GM18870 (cell line): ENCODE measurements around the gene PRDM11.
"Not testable (repeated sequence)": the region's sequence is repeated elsewhere in the genome, so short reads cannot be mapped to it uniquely, and the experiment has no call there.

Experiments used
- ATAC-seq: cut with Tn5 transposase; IDR thresholded peaks from one replicate; pipeline ENCODE4 v1.9.1; 2021; ENCODE audit warnings: moderate library complexity; ENCODE audit not compliant: unreplicated experiment

PRDM11 gene

GRCh38 chr11:45146072-45147016, at the start of gene PRDM11:
Gene PRDM11 (plus strand): TSS chr11:45146639. CDS start chr11:45181767, 35,128 bp downstream.
- peak; percentile 16 for ATAC-seq

GRCh38 chr11:45097721-45098493, 48.5 kb upstream of the PRDM11 start:
- no peak for ATAC-seq

- no peak for ATAC-seq
These were observed 47.5 kb upstream of the PRDM11 start for GRCh38 chr11:45098929-45099328.

- ATAC-seq, result no peak
These were observed 46.1 kb upstream of the PRDM11 start for GRCh38 chr11:45100339-45100738.

GRCh38 chr11:45102361-45102809, 44.1 kb upstream of the PRDM11 start:
- no peak for ATAC-seq

GRCh38 chr11:45102810-45103621, 43.4 kb upstream of the PRDM11 start:
- peak; percentile 68 for ATAC-seq

- ATAC-seq, result no peak
These were observed 42.2 kb upstream of the PRDM11 start for GRCh38 chr11:45104006-45104789.

- no peak for ATAC-seq
These were observed 41.7 kb upstream of the PRDM11 start for GRCh38 chr11:45104790-45105084.

GRCh38 chr11:45105233-45105983, 41.0 kb upstream of the PRDM11 start:
- no peak for ATAC-seq

GRCh38 chr11:45105984-45106375, 40.5 kb upstream of the PRDM11 start:
- ATAC-seq, result no peak

- no peak for ATAC-seq
These were observed 40.0 kb upstream of the PRDM11 start for GRCh38 chr11:45106440-45106839.

GRCh38 chr11:45107029-45107428, 39.4 kb upstream of the PRDM11 start:
- no peak for ATAC-seq

GRCh38 chr11:45108070-45109064, 38.1 kb upstream of the PRDM11 start:
- ATAC-seq, result no peak

GRCh38 chr11:45109400-45109799, 37.0 kb upstream of the PRDM11 start:
- no peak for ATAC-seq

- ATAC-seq, result no peak
These were observed 35.9 kb upstream of the PRDM11 start for GRCh38 chr11:45110562-45110961.

- no peak for ATAC-seq
These were observed 32.6 kb upstream of the PRDM11 start for GRCh38 chr11:45113807-45114206.

- ATAC-seq, result not testable (repeated sequence)
These were observed 18.6 kb upstream of the PRDM11 start for GRCh38 chr11:45127836-45128235.

GRCh38 chr11:45133878-45134277, 12.6 kb upstream of the PRDM11 start:
- no peak for ATAC-seq
